Left kidney (tissue), 2 donors: ENCODE measurements around the gene CDH22. TPM values are rescaled to one million over a fixed set of nuclear protein-coding genes. Genes with fewer than 3 reads are reported as not detected.

Experiments used
- DNase-seq: peaks from one replicate; pipeline ENCODE4 v3.0.0-alpha.2; 2013
- polyA plus RNA-seq: library from polyadenylated mRNA; unstranded; fragments of 120-200 nt; gene quantifications from one replicate; pipeline ENCODE4 v1.2.1, GENCODE V29; 2013; ENCODE audit not compliant: insufficient read length

CDH22 gene
- polyA plus RNA-seq, 1 donor, result not detected

DNA sequence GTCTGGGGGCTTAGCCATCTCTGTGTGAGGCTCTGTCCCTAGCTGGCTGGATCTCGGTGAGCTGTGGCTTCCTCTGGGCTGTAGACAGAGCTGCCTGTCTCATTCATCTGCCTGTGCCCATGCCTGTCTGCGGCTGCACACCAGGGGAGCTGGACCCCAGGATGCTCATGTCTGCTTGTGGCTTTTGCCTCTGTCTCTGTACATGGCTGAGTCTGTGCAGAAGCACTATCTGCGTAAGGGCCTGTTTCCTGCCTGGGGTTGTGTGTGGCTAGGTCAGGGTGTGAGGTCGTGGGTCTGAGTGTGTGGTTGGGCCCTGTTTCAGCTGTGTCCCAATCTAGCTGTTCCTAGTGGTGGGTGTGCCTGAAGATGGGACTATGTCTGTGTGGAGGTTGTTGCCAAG lies 68.2 kb downstream of the CDH22 start:
- DNase-seq, result no peak

DNA sequence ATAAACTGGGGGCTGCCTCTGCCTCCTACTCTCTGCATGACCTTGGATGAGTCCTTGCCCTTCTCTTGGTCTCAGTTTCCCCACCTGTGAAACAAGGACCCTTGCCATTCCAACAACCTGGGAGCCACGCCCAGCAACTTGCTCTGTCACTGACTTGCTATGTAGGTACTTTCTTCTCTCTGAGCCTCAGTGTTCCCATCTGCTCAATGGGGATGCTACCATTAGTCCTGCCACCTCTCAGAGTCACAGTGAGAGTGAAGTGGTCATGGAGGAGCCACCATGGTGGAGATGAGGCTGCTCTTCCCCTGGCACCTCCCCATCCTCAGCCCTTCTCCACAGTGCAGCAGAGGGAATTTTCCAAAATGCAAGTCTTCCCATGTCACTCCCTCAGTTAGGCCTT lies 70.6 kb downstream of the CDH22 start:
- no peak for DNase-seq

DNA sequence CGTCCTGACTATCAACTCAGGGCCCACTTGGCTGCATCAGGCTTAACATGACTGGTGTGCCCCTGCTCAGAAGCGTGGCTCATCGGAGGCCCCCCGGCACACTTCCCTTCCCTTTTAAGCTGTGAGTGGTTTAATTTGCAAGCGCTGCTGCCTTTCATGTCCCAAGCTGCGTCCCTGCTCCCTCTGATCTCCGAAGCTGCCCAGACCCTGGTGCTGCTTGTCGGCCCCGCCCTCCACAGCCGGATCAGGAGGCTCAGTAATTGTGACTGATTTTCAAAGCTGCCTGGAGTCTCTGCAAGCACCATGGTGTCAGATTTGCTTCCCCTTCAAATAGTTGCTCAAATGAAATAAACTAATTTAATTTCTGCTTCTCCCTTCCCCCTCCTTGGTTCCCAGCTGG lies 71.1 kb downstream of the CDH22 start:
- no peak for DNase-seq

DNA sequence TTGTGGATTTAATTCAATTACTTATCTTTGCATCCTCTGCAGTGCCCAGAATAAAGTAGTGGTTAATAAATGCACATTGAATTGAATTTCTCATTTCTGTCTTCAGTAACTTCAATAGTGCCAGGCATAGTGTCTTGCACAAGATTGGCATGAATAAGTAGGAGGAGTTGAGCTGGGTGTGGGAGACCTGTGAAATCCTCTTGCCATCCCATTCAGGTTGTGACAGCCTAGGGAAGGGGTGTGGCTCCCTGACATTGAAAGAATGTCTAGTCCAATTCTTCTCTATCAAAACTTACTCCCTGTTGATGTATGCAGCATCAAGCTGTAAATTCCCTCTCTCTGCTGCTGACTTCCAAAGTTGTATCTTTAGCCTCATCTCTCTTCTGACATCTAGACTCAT lies 73.2 kb downstream of the CDH22 start:
- no peak for DNase-seq

DNA sequence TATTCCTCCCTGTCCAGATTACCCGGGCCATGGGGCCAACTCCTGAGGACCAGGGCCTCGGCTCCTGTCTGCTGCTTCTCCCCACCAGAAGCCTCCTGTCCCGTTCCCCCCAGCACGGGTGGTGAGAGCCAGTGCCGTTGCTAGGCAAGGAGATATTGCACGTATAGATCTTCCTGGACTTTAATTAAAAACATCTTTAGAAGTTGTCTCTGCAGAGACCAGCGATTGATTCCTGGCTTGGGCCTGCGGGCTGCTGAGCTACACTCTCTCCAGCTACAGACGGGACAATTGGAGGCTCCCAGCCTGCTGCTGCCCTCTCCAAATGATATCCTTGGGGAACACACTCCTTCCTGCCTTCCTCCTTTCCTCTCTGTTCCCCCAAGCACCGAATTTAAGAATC lies 74.6 kb downstream of the CDH22 start:
- no peak for DNase-seq

DNA sequence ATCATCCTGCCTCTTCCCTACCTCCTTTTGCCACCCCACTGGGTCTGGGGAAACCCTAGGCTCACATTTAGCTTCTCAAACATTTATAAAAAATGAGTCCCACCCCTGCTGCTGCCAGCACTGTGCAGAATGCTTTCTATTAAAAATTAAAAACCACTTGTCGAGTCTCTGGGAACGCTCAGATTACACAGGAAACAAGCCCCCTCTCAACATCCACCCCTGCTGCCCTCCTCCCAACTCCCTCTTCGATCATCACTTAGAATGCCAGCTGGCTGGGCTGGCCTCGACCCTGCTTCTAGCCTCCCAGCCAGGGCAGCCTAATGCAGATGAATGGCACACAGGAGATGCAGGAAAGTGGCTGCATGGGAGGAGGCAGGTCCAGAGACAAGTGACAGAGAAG lies 75.8 kb downstream of the CDH22 start:
- DNase-seq, result no peak

DNA sequence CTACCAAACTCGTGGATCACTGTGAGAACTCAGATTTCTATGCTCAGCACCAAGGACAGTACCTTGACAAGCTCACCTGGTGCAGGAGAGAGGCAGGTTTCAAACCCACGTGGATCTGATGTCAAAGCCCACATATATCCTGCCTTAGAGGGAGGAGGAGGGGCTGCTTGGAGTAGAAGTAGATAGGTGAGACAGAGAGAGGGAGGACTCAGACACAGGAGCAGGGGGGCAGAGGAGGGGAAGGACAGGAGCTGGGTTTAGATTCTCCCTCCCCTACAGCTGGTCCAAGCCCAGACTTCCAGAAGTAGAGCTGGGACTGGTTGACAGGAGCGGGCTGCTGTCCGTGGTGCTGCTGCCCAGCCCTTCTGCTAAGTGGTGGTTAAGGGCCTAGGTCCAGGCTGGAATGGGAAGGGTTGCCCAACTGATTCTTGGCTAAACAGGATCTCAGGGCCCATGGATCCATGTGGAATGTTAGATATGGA lies 77.5 kb downstream of the CDH22 start:
- peak; percentile 66 for DNase-seq

DNA sequence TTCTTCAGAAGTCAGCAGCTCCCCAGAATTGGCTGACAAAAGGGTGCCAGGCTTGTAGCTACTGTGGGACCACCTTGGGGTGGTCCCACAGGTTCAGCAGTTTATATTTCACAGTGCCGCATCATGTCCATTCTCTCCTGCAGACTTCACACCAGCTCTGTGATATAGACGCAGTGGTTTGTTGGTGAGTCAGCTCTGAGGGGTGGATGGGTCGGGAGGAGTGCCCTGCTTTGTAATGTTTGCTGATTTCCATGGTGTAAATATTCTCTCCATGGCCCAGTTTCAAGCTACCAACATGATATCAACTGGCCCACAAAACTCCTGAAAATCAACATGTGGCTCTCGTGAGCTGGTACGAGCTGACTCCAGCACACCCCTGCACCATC lies 78.2 kb downstream of the CDH22 start:
- no peak for DNase-seq

DNA sequence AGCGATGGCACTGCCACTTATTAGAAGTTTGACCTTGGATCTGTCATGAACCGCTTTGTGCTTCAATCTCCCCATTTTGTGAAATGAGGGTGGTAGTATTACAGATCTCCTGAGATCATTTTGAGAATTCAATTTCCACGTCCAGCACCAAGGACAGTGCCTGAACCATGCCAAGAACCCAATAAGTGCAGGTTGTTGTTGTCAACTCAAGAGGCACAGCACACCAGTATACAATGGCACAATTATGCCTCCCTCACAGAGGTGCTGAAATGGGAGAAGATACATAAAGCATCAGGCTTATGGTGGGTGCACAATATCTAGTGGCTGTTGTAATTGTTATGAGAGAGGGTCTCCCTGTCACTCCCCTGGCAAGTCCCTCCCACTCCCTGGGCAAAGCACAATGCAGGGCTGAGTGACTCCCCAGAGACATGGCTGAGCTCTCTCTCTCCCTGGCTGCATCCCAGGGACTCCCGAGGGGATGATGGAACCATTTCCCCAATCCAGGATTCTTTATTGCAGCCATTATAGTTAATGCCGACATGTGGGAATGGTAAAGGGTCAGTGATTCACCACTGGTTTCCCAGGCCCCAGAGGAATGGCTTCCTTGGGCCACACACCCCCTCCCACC lies 78.7 kb downstream of the CDH22 start:
- no peak for DNase-seq

DNA sequence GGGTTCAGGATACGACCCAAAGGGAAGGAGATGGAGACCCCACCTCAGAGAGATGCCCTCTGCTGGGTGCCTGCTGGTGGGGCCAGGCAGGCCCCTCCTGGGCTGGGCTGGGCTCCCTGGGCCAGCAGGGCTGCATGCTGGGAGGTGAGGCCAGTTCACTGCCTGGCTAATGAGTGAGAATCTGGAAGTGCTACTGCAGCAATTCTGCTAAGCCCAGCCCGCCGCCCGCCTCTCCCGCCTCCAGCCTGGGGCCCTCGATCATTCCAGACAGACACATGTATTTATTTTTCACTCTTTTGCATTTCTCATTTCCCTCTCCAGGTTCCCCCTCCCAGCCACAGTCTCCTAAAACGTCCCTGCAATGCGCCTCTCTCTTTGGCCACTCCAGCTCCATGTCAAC lies 79.6 kb downstream of the CDH22 start:
- no peak for DNase-seq

DNA sequence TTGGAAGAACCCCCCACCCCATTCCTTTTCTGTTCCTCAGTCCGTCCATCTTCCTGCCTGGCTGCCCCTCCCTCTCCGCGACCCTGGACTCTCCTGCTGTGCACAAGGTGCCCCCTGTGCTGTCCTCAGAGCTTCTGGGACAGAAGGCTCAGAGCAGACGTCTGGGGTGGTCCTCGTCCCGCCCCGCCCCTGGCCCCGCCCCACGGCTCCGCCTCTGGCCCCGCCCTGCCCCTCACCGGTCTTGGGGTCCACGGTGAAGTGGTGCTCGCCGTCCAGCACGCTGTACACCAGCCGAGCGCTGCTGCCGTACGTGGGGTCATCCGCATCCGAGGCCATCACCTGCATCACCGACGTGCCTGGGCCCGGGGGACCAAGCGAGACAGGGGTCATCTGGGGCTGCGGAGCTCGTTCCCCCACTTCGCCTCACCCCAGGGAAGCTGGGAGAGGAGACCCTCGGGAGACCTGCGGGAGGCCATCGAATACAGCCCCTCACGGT lies 81.0 kb downstream of the CDH22 start:
- DNase-seq, result no peak

DNA sequence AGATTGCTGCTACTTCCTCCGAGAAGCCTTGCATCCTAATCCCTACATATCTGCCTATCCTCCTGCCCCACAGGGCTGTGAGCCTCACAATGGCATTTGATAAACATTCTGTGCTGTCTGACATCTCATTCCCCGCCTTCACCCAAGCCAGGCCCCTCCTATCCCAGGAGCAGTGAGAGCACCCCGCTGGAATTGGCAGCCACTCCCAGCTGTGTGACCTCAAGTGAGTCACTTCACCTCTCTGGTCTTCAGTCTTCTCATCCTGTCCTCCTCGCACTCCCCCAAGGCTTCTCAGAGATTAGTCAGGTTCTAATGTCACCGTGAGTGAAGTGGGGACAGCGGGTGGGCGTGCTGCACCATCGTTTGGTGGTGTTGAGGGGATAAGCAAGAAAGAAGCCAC lies 81.7 kb downstream of the CDH22 start:
- no peak for DNase-seq

DNA sequence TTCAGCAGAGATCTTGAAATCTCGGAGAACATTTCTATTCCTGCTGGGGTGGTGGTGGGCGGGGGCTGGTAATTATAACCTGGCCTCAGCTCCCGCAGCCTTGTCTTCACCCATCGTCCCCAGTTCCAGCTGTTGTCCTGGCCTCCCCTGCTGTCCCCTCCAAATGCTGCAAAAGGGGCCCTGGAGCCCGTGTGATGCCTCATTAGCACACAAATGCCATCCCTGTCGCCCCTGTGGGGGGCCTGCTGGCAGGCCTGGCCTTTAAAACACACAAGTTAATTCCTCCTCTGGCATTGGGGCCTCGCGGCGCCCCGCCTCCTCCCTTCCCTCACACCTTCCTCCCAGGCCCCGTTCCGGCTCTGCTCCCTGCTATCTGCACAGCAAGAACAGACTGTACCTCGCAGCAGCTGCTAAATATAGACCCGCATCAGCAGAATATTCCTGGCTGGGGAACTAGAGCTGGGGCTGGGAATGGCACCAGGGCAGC lies 85.7 kb downstream of the CDH22 start:
- no peak for DNase-seq

DNA sequence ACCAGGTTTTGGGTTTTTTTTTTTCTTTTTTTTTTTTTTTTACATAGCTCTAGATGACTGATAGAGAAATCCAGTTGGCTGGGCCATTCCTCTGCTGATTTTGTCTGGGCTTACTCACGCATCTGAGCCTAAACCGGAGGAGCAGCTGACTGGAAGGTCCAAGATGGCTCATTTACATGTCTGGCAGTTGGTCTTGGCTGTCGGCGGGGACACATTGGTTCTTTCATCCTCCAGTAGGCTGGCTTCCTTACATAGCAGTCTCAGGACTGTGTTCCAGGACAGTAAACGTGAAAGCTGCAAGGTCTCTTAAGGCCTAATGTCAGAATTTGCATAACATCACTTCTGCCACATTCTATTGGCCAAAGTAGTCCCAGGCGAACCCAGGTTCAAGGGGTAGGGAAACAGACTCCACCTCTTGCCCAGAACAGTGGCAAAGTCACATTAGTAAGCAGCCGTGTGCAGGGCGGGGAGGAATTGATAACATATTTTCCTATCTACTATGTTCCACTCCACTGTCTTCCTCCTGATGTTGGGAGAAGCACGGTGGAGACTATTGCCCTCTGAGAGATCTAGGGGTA lies 87.0 kb downstream of the CDH22 start:
- DNase-seq, result no peak

DNA sequence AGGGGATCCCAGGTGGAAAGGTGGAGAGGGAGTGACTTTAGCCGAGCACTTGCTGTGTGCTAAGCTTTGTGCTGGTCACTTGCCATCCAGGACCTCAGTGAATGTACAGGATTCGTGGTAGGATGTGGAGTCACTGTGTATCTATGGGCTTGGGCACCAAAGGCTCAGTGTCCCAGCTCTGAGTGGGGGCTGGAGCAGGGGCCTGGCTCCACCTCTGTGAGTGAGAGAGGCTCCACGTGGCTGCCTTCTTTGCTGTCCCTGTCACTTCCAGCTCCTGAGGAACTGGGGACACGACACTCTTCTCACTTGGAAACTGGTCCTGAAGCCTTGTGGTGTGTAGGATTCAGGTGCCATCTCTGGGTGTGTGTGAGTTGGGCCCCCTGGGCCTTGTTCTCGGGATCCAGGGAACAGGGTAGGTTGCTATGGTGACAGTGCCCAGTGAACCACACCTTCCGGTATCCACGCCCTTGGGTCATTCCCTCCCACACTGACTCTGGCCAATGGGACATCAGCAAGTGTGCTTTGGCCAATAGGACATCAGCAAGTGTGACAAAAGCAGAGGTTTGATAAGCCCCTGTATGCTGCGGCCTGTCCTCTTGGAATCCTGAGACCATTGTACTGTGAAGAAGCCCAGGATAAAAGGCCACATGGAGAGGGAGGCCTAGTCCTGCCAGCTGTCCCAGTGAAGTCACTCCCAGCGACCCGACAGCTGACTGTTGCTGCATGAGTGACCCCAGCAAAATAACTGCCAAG lies 87.7 kb downstream of the CDH22 start:
- DNase-seq, result peak; percentile 34

DNA sequence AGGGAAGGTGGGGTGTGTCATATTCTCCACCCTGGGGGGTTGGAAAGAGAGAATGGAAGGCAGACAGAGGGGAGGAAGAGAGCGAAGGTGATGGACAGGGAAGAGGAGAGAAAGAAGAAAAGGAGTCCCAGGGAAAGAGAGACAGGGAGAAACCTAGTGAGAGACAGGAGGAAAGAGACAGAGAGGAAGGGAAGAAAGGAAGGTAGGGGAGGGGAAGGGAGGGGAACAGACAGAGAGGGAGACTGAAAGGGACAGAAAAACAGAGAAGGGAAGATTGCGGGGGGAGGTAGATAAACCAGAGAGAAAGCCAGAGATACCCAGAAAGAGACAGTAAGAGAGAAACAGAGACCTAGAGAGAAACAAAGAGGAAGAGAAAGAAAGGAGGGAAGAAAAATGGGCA lies 88.4 kb downstream of the CDH22 start:
- no peak for DNase-seq

DNA sequence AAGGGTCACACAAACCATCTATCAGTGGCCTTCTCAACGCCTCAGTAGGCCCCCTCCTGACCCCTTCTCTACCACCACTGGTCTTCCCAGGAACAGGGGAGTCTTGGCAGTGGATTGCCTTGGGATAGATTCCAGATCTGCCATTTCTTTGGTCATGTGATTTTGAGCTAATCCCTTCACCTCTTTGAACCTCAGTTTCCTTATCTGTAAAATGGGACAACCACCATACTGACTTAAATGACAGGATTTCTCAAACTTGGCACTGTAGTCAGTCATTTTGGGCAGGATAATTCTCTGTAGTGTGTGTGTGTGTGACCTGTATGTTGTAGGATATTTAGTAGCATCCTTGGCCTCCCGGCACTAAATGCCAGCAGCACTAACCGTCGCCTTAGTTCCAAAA lies 89.1 kb downstream of the CDH22 start:
- DNase-seq, result no peak

DNA sequence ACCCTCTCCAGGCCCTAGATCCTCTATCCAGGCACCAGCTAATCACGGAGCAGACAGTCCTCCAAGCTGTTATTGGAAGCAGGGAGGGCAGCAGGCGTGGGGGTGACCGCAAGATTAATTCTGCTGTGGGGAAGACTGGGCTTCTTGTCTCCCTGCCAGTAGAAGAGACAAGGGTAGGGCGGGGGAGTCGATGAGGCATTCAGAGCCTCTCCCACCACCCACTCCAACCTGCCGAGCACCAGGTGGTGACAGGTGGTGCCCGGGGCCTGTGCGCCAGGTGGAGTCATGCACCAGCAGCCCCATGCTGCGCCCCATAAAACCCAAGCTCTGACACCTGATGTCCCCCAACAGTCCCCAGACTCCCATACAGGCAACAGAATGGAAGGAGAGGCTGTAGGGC lies 89.6 kb downstream of the CDH22 start:
- no peak for DNase-seq

DNA sequence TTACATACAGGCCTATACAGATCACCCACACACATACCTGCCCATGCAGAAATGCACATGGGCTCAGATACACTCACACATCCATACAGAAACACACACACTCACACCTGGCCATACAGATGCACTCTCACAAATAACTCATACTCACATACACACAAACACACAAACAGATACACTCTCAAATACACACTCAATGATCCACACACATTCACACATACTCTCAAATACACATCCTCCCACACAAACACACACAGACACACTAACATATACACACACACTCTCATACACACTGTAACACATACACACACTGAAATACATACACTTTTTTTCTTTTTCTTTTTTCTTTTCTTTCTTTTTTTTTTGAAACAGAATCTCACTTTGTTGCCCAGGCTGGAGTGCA lies 90.7 kb downstream of the CDH22 start:
- DNase-seq, result no peak

DNA sequence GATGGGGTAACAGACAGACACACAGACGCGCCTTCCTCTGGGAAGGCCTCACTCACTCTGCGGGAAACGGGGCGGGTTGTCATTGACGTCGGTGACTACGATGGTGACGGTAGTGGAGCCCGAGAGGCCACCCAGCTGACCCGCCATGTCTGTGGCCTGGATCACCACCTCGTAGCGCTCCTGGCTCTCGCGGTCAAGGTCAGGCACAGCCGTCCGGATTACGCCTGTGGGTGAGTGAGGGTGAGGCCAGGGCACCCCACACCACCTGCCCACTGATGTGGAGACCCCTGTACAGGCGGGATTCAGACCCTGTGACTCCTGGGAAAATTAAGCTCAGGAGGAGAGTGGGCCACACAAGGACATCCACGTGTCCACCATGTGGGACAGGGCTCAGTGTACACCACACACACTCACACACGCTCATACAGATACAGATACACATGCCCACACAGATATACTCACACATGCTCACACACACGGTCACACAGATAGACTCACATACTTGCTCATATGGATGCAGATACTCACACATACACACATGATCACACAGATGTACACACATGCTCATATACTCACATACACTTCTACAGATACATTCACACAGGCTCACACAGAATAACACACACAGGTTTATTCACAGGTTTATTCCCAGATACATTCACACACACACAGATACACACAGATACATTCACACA lies 91.4 kb downstream of the CDH22 start:
- no peak for DNase-seq

DNA sequence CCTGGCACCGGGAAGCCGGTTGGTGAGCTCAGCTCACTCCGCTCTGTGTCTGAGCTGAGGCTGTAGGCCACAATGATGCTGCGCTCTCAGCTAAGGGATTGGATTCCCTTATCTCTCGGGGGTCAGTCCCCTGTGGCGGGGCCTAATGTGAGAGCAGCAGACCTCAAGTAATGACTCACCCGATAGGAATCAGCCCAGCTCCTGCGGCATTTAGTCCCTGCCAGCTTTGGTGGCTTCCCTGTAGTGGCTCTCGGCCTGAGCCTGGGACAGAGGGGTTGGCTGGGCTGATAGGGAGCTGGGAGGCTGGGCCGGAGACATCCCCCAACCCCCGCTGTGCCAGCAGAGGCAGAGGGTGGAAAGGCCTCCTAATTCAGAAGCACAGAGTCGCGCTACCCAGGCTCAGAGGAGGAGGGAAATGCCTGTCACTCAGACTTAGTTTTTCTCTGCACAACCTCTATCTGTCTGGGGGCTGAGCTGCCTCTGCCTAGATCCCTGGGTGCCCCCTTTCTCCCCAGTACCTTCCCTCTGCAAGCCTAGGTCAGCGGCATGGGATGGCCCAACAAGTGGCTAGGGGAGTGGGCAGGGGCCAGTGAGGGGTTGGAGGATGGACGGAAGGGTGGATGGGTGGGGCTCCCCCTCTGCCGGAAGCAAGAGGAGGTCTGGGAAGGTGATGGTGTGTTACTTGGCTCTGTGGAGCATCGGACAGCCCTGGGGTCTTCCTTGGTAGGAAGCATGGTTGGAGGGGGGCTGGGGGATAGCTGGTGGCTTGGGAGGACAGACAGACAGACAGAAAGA lies 92.2 kb downstream of the CDH22 start:
- DNase-seq, result no peak
